Stimulated activated CD4-positive, alpha-beta T cell treated with anti-CD3 and anti-CD28 coated beads, Interleukin-12 subunit alpha, Interleukin-12 subunit beta, amount 100 ng/mL, for 48 hours (primary cell): ENCODE measurements around the gene C17orf78.
"Not testable (repeated sequence)": the region's sequence is repeated elsewhere in the genome, so short reads cannot be mapped to it uniquely, and the experiment has no call there.

Experiments used
- DNase-seq, 3 donors: peaks; one replicate each; pipeline ENCODE4 v3.0.0-alpha.2; 2020; ENCODE audit warnings: low read depth in 2 of 3, low spot score in 1 of 3

The C17orf78 gene

DNA sequence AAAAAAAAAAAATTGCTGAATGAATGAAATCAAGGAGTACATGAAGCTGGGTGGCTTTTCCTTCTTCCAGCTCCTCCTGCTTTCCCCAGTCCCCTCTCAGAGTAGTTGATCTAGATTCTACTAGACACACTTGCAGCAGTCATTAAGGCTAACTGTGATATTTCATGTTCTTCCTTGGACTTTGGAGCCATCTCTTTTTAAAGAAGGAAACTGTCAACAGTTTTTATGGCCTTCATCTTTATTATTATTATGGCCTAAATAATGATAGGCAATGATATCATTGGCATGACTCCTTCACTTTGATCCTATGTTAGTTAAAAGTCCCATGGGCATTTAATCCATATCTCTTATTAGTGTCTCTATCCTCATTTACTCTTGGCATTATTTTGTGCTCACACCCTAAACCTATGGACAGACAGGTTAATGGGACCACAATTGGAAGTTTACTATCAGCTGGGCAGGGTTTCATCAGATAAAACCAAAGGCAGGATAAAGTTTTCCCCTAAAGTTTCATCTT is 9.7 kb downstream of the C17orf78 start:
- no peak for DNase-seq

DNA sequence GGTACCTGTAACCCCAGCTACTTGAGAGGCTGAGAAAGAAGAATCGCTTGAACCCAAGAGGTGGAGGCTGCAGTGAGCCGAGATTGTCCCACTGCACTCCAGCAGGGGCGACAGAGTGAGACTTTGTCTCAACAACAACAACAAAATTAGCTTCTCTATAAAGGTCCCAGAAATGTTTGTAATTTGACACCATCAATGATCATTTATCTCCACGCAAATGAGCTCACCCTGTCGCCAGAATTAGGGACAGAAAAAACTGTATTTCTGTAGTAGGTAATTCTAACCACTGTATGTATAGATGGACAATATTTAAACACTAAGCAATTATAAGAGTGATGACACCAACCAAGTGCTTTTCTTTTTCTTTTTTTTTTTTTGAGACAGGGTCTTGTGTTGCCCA is 10.7 kb downstream of the C17orf78 start:
- DNase-seq = no peak

DNA sequence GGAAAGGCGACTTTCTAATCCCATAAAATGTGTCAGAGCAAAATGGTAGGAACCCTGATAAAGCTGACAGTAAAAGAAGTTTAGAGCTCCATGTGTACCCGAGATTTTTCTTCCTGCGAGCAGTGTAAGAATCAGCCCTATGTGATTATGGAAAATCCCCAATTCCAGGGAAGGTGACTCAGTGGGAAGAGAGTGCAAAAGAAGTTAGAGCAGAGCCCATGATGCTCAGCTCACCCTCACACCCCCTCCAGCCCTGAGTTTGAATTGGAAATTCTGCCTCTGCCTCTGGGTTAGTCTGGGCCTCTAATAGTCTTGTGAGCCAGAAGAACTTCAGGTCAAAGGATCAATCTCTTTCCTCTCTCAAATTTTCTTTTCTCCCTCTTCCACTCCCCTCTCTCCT is 12.5 kb downstream of the C17orf78 start:
- DNase-seq = no peak

DNA sequence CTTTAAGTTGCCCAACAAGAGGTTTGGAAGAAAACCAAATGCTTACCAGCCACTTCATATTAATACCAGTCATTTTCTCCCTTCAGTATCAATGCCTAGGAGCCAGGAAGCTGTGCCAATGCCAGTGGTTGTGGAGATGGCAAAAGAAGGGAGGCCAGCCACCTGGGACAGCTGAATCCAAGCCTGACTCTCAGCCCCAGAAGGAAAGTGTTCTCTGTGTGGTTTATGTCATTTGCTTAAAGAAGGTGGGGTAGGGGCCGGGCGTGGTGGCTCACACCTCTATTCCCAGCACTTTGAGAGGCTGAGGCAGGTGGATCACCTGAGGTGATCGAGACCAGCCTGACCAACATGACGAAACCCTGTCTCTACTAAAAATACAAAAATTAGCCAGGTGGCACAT is 13.4 kb downstream of the C17orf78 start:
- DNase-seq = no peak

DNA sequence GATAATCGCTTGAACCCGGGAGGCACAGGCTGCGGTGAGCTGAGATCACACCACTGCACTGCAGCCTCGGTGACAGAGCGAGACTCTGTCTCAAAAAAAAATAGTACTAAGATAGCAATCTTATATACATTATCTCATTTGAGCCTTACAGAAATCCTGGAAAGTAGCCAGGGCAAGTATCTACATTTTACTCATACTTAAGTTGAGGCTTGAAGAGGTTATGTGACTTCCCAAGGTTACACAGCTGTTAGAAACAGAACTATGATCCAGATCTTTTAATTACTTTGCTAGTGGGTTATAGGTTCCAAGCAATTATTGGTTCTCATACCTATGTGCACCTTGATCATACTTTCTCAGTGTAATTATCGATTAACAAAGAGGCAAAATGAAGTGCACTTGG is 15.4 kb downstream of the C17orf78 start:
- no peak for DNase-seq

DNA sequence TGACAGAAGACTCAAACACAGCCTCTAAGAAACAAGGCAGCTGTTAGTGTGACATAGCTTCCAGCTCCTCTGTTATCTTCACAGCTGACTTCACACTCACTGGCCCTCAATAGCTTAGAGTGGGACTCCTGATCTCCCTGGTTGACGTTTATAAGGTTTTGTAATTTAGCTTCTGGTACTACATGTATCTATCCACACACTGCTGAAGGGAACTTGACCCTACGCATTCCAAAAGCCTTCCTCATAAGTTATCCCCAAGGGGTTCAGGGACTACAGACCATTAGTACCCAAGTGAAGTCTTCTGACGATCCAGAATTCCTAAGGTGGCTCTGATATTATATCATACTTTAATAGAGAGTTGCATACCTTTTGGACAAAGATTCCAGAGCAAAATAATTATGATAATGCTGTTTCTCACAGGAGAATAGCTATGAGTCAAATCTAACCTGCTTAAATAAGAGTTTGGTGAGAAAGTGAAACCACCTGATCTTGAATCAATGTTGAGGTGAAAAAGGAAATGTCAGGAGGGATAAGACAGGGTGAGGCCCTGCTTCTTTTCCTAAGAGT is 16.3 kb downstream of the C17orf78 start:
- DNase-seq = no peak

DNA sequence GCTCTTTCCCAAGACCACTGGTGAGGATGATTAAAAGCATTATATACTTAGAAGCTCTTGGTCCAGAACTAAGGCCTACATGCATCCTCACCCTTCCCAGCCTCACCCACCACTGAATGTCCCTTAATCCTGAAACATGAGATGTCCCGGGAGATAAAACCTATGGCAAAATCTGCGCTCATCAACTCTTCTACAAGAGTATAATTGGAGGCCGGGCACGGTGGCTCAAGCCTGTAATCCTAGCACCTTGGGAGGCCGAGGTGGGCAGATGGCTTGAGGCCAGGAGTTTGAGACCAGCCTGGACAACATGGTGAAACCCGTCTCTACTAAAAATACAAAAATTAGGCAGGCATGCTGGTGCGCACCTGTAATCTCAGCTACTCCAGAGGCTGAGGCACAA is 17.6 kb downstream of the C17orf78 start:
- DNase-seq = no peak

DNA sequence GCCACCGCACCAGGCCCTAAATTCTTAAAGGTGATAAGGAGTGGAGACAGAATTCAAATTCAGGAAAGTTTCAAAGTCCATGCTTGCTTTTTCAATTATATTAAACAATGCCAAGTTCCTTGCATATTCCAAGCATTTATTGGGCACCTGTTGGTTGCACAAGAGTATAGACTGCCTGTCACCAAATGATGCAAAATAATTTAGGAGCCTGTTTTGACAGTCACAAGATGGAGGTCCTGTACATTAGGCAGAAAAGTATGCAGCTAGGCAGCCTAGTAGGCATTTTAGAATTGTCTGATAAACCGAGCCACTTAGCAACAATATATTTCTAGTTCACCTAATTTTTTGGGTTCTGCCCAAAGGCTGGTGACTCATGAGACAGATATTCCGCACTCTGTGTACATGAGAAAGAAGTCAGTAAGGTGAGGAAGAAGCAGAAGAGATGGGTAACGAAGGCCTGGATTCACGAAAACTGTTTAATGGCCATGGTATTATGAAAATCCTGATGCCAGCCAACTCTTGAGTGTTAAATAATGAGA is 23.5 kb downstream of the C17orf78 start:
- DNase-seq = no peak

DNA sequence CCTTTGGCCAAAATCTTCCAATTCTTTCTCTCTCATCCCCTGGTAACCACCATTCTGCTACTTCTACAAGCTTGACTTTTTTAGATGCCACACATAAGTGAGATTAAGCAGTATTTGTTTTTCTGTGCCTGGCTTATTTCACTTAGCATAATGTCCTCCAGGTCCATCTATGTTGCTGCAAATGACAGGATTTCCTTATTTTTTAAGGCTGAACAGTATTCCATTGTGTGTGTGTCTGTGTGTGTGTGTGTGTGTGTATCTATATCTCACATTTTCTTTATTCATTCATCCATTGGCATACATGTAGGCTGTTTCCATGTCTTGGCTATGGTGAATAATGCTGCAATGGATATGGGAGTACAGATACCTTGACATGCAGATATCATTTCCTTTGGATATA is 24.7 kb downstream of the C17orf78 start:
- no peak for DNase-seq

DNA sequence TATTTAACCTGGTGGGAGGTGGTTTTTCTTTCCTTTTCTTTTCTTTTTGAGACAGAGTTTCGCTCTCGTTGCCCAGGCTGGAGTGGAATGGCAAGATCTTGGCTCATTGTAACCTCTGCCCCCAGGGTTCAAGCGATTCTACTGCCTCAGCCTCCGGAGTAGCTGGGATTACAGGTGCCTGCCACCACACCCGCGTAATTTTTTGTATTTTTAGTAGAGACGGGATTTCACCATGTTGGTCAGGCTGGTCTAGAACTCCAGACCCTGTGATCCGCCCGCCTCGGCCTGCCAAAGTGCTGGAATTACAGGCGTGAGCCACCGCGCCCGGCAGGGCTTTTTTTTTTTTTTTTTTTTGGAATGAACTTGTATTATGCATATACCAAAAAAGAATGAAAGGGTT is 29.7 kb downstream of the C17orf78 start:
- not testable (repeated sequence) for DNase-seq

DNA sequence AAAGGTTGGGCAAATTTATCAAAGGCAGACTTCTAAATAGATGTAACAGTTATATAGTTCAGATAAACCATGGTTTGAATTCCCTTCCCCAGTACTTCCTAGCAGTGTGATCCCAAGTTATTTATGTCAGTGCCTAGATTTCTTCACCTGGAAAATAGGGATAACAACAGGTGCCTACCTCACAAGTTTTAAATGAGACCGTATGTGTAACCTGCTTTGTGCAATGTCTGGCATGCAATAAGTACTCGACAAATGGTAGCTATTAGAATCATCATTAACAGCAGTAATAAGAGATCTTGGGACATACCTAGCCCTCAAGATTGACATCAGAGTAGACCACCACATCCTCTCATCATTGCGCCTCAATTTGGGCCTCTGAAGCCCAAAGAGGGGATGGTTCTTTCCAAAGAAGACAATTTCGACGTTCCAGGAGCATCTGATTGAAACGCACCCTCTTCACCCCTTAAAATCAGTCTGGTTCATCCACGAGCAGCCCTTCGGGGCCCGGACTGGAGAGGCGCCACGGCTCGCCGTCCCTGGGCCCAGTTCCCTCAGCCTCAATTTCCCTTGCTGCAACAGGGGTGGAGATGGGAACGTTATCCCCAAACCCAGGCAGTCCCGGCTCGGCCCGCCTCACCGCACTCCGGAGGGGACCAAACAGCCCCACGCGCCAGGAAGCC is 30.3 kb downstream of the C17orf78 start:
- DNase-seq = no peak

DNA sequence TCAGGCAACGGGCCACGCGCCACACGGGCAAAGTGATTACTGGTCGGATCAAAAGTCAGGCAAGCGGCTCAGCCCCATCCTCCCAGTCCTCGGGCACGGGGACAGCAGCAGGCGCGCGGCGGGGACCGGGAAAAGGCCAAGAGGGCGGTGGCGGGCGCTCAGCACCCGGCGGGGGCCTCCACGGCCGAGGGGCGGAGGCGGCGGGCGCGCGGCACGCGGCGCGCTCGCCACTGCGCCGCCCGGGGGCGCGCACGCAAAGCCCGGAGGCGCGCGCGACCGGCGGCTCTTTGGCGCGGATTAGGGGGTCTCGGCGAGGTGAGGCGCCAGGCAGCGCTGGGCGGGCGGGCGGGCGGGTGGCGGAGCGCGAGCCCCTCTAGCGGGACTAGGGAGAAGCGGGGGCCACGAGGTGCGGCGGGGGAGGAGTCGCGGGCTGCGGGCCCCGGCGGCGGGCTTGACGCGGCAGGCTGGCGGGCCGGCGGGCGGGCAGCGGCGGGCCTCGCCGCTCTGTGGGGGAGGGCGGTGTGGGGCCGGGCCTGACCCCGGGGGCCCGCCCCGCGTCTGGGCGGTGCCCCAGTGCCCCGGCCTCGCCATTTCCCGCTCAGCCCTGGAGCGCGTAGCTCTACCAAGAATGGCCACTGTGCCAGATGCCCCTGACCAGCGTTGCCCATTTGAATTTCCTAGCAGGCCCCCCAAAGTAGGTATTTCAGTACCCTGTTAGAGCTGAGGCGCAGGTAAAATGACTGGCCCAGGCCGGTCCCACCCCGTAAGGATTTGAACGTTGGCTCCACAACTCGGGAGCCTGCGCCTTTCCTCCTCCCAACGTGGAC is 31.1 kb downstream of the C17orf78 start, which contains the start of the genes ACACA and TADA2A:
Gene ACACA, minus strand, starts transcription at position 202 of the 827 bp plus-strand sequence. CDS start 537 bp downstream, outside the sequence.
Gene TADA2A, plus strand, starts transcription at position 252 of the 827 bp plus-strand sequence. CDS start 4,480 bp downstream, outside the sequence.
- DNase-seq = peak; percentile 63 to 75 (median 65)

DNA sequence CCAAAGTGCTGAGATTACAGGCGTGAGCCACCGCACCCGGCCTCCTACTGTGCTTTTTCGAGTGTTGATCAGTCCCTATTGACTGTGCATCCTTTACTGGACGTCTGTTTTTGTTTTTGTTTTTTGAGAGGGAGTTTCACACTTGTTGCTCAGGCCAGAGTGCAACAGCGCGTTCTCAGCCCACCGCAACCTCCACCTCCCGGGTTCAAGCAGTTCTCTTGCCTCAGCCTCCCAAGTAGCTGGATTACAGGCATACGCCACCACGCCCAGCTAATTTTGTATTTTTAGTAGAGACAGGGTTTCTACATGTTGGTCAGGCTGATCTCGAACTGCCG is 32.3 kb downstream of the C17orf78 start:
- DNase-seq = not testable (repeated sequence)

DNA sequence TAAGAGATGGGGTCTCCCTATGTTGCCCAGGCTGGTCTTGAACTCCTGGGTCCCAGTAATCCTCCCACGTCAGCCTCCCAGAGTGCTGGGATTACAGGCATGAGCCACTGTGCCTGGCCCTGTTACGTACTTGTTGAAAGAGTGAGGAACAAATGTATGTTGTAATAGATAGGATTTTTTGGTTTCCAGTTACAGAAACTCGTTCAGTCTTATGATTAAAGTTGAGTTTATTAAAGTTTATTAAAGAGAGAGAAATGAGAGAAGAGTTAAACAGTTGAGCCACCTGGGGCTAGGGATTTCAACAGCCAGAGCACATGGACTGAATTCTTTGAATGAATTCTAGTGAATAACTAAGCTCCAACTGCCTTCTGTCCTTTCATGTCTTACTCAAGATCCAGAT is 34.6 kb downstream of the C17orf78 start:
- DNase-seq = no peak

DNA sequence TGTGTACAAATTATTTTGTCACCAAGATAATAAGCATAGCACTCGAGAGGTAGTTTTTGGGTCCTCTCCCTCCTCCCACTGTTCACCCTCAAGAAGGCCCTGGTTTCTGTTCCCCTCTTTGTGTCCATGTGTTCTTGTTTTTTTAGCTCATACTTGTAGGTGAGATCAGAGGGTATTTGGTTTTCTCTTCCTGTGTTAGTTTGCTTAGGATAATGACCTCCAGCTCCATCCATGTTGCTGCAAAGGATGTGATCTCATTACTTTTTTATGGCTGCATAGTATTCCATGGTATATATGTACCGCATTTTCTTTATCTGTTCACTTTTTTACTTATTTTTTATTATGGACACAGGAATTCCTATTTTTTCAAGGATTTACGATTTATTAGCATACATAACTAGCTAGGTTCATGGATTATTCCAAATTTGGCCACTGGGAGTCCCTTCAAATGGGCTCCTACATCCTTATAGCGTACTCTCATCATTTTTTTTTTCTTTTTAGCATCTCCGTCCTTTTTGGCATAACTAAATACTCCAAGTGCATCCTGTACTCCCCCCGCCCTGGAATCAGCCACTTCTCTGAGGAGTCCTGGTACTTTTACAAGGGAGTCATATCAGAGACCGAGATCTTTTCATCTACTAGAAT is 38.2 kb downstream of the C17orf78 start:
- no peak for DNase-seq

DNA sequence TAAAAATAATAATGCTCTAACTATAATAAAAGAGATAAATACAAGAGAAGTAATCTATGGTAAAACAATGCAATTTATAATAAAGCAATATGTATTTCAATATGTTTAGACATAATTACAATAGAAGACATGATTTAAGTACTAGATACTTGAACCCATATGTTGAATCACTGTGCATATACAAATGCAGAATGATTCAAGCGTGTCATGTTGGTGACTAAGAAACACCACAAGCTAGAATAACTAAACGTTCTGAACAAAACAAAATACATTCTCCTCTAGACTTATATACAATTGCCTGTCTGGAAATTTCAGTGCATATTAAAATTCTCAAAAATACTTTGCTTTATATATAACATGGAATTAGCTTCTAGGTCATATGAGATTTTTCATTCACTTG is 42.1 kb downstream of the C17orf78 start:
- DNase-seq = no peak

DNA sequence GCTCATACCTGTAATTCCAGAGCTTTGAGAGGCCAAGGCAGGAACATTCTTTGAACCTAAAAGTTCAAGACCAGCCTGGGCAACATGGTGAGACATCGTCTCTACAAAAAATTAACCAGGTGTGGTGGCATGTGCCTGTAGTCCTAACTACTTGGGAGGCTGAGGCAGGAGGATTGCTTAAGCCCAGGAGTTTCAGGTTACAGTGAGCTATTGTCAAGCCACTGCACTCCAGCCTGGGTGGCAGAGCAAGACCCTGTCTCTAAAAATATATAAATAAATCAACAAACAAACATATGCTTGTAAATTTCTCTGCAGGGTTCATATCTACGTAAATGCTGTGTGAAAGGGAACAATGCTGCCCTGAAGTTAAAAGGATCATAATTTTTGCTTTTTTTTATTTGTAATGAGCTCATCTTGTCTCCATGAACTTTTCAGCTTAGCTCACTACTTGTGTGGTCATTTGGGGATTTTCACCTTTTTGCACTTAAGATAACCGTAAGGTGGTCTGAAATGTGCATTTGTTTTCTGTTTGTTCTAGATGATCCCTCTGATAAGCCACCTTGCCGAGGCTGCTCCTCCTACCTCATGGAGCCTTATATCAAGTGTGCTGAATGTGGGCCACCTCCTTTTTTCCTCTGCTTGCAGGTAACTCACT is 47.3 kb downstream of the C17orf78 start:
- no peak for DNase-seq

DNA sequence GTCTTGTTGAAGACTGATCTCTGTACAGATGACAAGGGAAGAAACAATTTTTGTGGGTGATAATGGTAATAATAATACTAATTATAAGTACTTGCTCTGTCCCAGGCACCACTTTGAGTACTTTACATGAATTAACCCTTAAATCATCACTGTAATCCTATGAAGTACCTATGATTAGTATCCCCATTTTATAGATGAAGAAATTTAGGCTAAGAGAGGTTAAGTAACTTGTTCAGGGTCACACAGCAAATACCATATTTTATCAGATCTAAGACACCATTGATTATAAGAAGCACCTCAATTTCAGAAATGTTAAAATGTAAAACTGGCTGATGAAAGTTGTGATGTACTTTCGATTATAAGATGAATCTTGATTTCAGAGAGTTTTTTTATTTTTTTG is 49.5 kb downstream of the C17orf78 start:
- no peak for DNase-seq

DNA sequence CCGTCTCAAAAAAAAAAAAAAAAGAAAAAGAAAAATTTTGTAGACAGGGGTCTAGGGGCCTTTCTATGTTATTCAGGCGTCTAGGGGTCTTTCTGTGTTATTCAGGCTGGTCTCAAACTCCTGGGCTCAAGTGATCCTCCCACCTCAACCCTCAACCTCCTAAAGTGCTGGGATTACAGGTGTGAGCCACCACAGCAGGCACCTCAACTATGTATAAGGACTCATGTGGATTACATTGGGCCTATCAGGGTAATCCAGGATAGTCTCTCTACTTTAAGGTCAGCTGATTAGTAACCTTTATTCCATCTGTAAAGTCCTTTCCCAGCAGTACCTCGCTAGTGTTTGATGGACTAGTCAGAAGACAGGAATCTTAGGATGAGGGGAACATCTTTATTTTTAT is 53.3 kb downstream of the C17orf78 start:
- DNase-seq = no peak

DNA sequence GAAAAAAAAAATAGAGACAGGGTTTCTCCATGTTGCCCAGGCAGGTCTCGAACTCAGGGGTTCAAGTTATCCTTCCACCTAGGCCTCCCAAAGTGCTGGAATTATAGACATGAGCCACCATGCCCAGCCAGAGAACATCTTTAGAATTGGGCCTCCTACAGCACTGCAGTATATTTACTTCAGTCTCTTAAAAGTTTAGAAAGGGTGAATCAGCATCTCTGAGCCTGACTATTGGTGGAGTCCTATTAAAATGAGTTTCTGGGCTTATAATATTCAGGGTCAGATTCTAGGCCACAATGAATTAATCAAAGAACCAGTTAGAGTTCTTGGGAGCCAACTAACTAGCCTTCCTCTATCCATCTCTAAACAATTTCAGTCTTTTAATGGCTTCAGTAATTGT is 53.7 kb downstream of the C17orf78 start:
- no peak for DNase-seq
